ENCODE data around the gene CNTN5. TPM values are rescaled to one million over a fixed set of nuclear protein-coding genes. Genes with fewer than 3 reads are reported as not detected.

Gene CNTN5
- total RNA-seq, 4 donors from 2014 or later, result 0.12 TPM; not detected in 3

- intact Hi-C loops (cut with DNase I), result no loop called here
- DNase-seq, result no peak
- no peak overlapping the region for H3K4me3 ChIP-seq
- TF ChIP-seq POLR2A (IDR thresholded peaks at IDR 0.05), result no peak
- TF ChIP-seq, protein P1, sequence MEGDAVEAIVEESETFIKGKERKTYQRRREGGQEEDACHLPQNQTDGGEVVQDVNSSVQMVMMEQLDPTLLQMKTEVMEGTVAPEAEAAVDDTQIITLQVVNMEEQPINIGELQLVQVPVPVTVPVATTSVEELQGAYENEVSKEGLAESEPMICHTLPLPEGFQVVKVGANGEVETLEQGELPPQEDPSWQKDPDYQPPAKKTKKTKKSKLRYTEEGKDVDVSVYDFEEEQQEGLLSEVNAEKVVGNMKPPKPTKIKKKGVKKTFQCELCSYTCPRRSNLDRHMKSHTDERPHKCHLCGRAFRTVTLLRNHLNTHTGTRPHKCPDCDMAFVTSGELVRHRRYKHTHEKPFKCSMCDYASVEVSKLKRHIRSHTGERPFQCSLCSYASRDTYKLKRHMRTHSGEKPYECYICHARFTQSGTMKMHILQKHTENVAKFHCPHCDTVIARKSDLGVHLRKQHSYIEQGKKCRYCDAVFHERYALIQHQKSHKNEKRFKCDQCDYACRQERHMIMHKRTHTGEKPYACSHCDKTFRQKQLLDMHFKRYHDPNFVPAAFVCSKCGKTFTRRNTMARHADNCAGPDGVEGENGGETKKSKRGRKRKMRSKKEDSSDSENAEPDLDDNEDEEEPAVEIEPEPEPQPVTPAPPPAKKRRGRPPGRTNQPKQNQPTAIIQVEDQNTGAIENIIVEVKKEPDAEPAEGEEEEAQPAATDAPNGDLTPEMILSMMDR (IDR thresholded peaks at IDR 0.05), result no peak
- H3K9me3 ChIP-seq, result no peaks in the 10 kb centered on the region
- H3K4me1 ChIP-seq, result no peaks in the 10 kb centered on the region
- WGBS, 2 donors, result 7 to 27% methylated on average over 1 of the region's 1 CpG
- no peak overlapping the region for H3K27ac ChIP-seq
- no peaks in the 10 kb centered on the region for H3K27me3 ChIP-seq
- no peaks in the 10 kb centered on the region for H3K36me3 ChIP-seq
Measured at GRCh38 chr11:99257131-99257530, 236.4 kb downstream of the CNTN5 start.

DNA sequence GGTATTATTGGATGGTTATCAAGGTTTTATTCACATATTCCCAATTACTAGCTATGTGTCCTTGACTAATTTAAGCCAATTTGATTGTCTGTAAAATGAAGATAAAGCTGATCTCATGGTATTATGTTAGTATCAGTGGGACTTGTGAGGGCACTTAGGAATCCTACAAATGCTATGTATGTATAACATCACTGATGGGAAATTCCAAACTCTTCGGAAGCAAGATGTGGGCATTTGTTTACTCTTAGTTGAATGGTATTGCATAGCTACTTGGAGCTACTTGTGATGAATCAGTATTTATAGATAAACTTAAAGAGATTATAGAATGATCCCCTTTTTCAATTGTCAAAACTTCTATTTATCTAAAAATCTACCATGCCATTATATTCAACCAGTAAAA, 239.9 kb downstream of the CNTN5 start:
- Histone ChIP-seq H3K4me1 (no peaks in the 10 kb centered on the region), H3K36me3 (no peaks in the 10 kb centered on the region), H3K27me3 (no peaks in the 10 kb centered on the region), H3K27ac (no peak overlapping the region), H3K4me3 (no peak overlapping the region), H3K9me3 (no peaks in the 10 kb centered on the region)
- WGBS, 2 donors, result 57 to 59% methylated on average over 1 of the region's 1 CpG
- no peak for TF ChIP-seq POLR2A (IDR thresholded peaks at IDR 0.05)
- TF ChIP-seq, protein P1 (IDR thresholded peaks at IDR 0.05), result no peak
- intact Hi-C loops (cut with DNase I), result no loop called here
- no peak for DNase-seq

- H3K36me3 ChIP-seq, result no peaks in the 10 kb centered on the region
- intact Hi-C loops (cut with DNase I), result no loop called here
- H3K27ac ChIP-seq, result no peak overlapping the region
- peaks cover 0 to 15% (median 0%) of the 10 kb centered on the region in 3 donors for H3K4me1 ChIP-seq
- no peak for DNase-seq
- no peak overlapping the region for H3K4me3 ChIP-seq
- H3K27me3 ChIP-seq, result no peaks in the 10 kb centered on the region
- WGBS, 2 donors, result 15 to 38% methylated on average over 3 of the region's 3 CpGs
- TF ChIP-seq, protein P1 (IDR thresholded peaks at IDR 0.05), result no peak
- H3K9me3 ChIP-seq, result no peaks in the 10 kb centered on the region
Measured at GRCh38 chr11:99268886-99269285, 248.1 kb downstream of the CNTN5 start.

DNA sequence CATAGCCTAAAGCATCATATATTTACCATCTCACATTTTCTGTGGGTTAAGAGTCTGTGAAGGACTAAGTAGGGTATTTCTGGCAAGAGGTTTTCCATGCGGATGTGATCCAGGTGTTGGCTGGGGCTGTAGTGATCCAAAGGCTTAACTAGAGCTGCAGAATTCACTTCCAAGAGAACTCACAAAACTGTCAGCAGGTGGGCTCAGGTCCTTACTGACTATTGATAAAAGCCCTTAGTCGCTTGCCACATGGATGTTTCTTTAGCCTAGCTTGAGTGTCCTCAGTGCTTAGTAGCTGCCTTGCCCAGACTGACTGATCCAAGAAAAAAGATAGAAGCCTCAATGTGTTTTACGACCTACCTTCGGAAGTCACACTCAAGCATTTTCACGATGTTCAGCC, 250.8 kb downstream of the CNTN5 start:
- 84 to 87% methylated on average over 5 of the region's 5 CpGs for WGBS, 2 donors
- Histone ChIP-seq H3K36me3 (no peaks in the 10 kb centered on the region), H3K27ac (no peak overlapping the region), H3K9me3 (no peaks in the 10 kb centered on the region), H3K4me3 (no peak overlapping the region), H3K27me3 (no peaks in the 10 kb centered on the region), H3K4me1 (peaks cover 0 to 20% (median 0%) of the 10 kb centered on the region in 3 donors)
- TF ChIP-seq, protein P1 (IDR thresholded peaks at IDR 0.05), result no peak
- no peak for TF ChIP-seq POLR2A (IDR thresholded peaks at IDR 0.05)
- DNase-seq, result no peak
- intact Hi-C loops (cut with DNase I), result no loop called here

- Histone ChIP-seq H3K4me3 (no peak overlapping the region), H3K36me3 (no peaks in the 10 kb centered on the region), H3K27ac (no peak overlapping the region), H3K4me1 (peaks cover 0 to 12% (median 0%) of the 10 kb centered on the region in 3 donors), H3K27me3 (no peaks in the 10 kb centered on the region), H3K9me3 (no peaks in the 10 kb centered on the region)
- intact Hi-C loops (cut with DNase I), result no loop called here
- DNase-seq, result no peak
- no peak for TF ChIP-seq POLR2A (IDR thresholded peaks at IDR 0.05)
- TF ChIP-seq, protein P1 (IDR thresholded peaks at IDR 0.05), result no peak
- 62 to 68% methylated on average over 2 of the region's 2 CpGs for WGBS, 2 donors
Measured at GRCh38 chr11:99275521-99275920, 254.8 kb downstream of the CNTN5 start.

All from esophagus squamous epithelium (tissue), 5 donors.